SK-N-MC (cell line): ENCODE data around the gene ACER2.

ENCODE experiments used
- DNase-seq: peaks from one replicate; pipeline ENCODE4 v3.0.0-alpha.2; 2011; ENCODE audit warnings: low read depth, low spot score
- H3K27ac ChIP-seq: fragments of 200-600 bp; sonication (generic); 2 replicates; pipeline ENCODE4 v1.5.1; 2016; ENCODE audit warnings: mixed run types
- H3K36me3 ChIP-seq: fragments of 200-600 bp; sonication (generic); 2 replicates; pipeline ENCODE4 v1.6.1; 2017; ENCODE audit warnings: antibody characterized with exemption, low read length, mixed read lengths; ENCODE audit not compliant: insufficient read depth
- H3K4me3 ChIP-seq: fragments of 200-600 bp; sonication (generic); 2 replicates; pipeline ENCODE4 v1.5.1; 2016
- H3K9ac ChIP-seq: fragments of 200-600 bp; sonication (generic); 2 replicates; pipeline ENCODE4 v1.8.0; 2017; ENCODE audit warnings: mixed run types, mixed read lengths; ENCODE audit not compliant: insufficient read length
- H3K9me3 ChIP-seq: fragments of 200-600 bp; sonication (generic); 2 replicates; pipeline ENCODE4 v1.6.1; 2017; ENCODE audit warnings: low read depth, mild to moderate bottlenecking, antibody characterized with exemption, low read length, moderate library complexity, mixed read lengths
- EZH2 ChIP-seq: fragments of 200-600 bp; sonication (generic); IDR thresholded peaks from one replicate; pipeline ENCODE4 v1.6.1; 2017; ENCODE audit warnings: antibody characterized with exemption
- FOXP2 ChIP-seq: optimal IDR thresholded peaks from 2 replicates; pipeline ENCODE3; 2011; ENCODE audit warnings: mild to moderate bottlenecking, moderate library complexity; ENCODE audit not compliant: insufficient read depth; ENCODE audit errors: extremely low read length, control extremely low read depth
- POLR2AphosphoS5 ChIP-seq: IDR thresholded peaks from 2 replicates; pipeline ENCODE4 v1.6.1; 2012; ENCODE audit warnings: mild to moderate bottlenecking, low read depth, low read length, borderline replicate concordance

The ACER2 gene

GRCh38 chr9:19470981-19471650 is 62.3 kb downstream of the ACER2 start:
- Histone ChIP-seq H3K27ac (no peak overlapping the region), H3K9me3 (no peaks in the 10 kb centered on the region), H3K4me3 (no peak overlapping the region), H3K9ac (no peak overlapping the region), H3K36me3 (no peaks in the 10 kb centered on the region)
- no peak for DNase-seq
- TF ChIP-seq POLR2AphosphoS5: no peak
- no peak for TF ChIP-seq FOXP2
- no peak for TF ChIP-seq EZH2

- no peaks in the 10 kb centered on the region for H3K9me3 ChIP-seq
- H3K27ac ChIP-seq: no peak overlapping the region
- no peak overlapping the region for H3K9ac ChIP-seq
- H3K4me3 ChIP-seq: no peak overlapping the region
- no peaks in the 10 kb centered on the region for H3K36me3 ChIP-seq
- DNase-seq: peak; percentile 12
- TF ChIP-seq POLR2AphosphoS5 (no peak), FOXP2 (no peak), EZH2 (no peak)
Measured at GRCh38 chr9:19471737-19472648, 63.2 kb downstream of the ACER2 start.

GRCh38 chr9:19473605-19474004 is 64.8 kb downstream of the ACER2 start:
- Histone ChIP-seq H3K27ac (no peak overlapping the region), H3K9ac (no peak overlapping the region), H3K4me3 (no peak overlapping the region), H3K9me3 (no peaks in the 10 kb centered on the region), H3K36me3 (no peaks in the 10 kb centered on the region)
- TF ChIP-seq POLR2AphosphoS5: no peak
- no peak for TF ChIP-seq FOXP2
- TF ChIP-seq EZH2: no peak
- DNase-seq: no peak

GRCh38 chr9:19479874-19480273 is 71.1 kb downstream of the ACER2 start:
- TF ChIP-seq EZH2: no peak
- no peak for DNase-seq
- no peaks in the 10 kb centered on the region for H3K9me3 ChIP-seq
- no peaks in the 10 kb centered on the region for H3K36me3 ChIP-seq
- H3K4me3 ChIP-seq: no peak overlapping the region
- H3K27ac ChIP-seq: no peak overlapping the region
- H3K9ac ChIP-seq: no peak overlapping the region

GRCh38 chr9:19480345-19480744 is 71.5 kb downstream of the ACER2 start:
- no peak for DNase-seq
- H3K27ac ChIP-seq: no peak overlapping the region
- TF ChIP-seq FOXP2: no peak
- TF ChIP-seq EZH2: no peak
- TF ChIP-seq POLR2AphosphoS5: no peak
- no peak overlapping the region for H3K9ac ChIP-seq
- no peaks in the 10 kb centered on the region for H3K9me3 ChIP-seq
- H3K36me3 ChIP-seq: no peaks in the 10 kb centered on the region
- H3K4me3 ChIP-seq: no peak overlapping the region

GRCh38 chr9:19481121-19481870 is 72.5 kb downstream of the ACER2 start:
- H3K36me3 ChIP-seq: no peaks in the 10 kb centered on the region
- H3K4me3 ChIP-seq: no peak overlapping the region
- H3K9me3 ChIP-seq: no peaks in the 10 kb centered on the region
- no peak overlapping the region for H3K9ac ChIP-seq
- no peak for TF ChIP-seq EZH2
- TF ChIP-seq POLR2AphosphoS5: no peak
- no peak for TF ChIP-seq FOXP2
- no peak overlapping the region for H3K27ac ChIP-seq
- no peak for DNase-seq

GRCh38 chr9:19481971-19482404 is 73.2 kb downstream of the ACER2 start:
- Histone ChIP-seq H3K9ac (no peak overlapping the region), H3K36me3 (no peaks in the 10 kb centered on the region), H3K27ac (no peak overlapping the region), H3K9me3 (no peaks in the 10 kb centered on the region), H3K4me3 (no peak overlapping the region)
- TF ChIP-seq POLR2AphosphoS5 (no peak), FOXP2 (no peak)
- no peak for DNase-seq

GRCh38 chr9:19484699-19485098 is 75.9 kb downstream of the ACER2 start:
- Histone ChIP-seq H3K9me3 (no peaks in the 10 kb centered on the region), H3K9ac (no peak overlapping the region), H3K4me3 (no peak overlapping the region), H3K36me3 (no peaks in the 10 kb centered on the region), H3K27ac (no peak overlapping the region)
- TF ChIP-seq EZH2 (no peak), POLR2AphosphoS5 (no peak), FOXP2 (no peak)
- no peak for DNase-seq
